NCI-H146 (cell line): ENCODE data around the gene MAGI1.

Experiments
- DNase-seq: peaks from one replicate; lab custom pipeline; 2025; lab: John Stamatoyannopoulos, UW

Gene MAGI1

DNA sequence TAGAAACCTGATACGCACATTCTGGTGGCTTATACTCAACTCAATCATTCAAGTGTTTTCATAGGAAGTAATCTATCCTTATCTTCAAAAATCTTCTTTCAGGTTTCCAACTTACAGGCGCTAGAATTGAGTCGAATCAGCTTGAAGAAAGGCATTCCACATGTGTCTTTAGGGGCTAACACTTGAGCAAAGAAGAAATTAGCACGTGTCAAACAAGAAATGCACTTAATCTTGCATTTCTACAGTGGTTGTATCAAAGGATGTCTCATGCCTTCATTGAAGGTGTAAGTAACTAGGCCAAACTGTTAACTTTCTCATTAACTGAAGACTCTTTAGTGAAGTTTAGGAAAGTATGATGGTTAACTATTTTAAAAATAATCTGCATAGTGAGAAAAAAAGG, 557.6 kb downstream of the MAGI1 start:
- no peak for DNase-seq

DNA sequence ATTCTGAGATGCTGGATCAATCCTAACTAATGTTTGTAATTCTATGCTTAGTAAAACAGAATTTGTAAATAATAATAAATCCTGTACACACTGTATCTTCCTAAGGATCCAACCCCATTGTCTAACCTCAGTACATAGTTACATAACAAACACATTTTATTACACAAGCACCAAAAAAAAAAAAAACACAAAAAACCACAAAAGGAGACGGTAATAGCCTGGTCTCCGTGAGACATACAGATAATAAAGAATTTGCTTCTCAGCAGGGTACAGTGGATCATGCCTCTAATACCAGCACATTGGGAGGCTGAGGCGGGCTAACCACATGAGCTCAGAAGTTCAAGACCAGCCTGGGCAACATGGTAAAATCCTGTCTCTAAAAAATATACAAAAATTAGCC, 558.7 kb downstream of the MAGI1 start:
- no peak for DNase-seq

DNA sequence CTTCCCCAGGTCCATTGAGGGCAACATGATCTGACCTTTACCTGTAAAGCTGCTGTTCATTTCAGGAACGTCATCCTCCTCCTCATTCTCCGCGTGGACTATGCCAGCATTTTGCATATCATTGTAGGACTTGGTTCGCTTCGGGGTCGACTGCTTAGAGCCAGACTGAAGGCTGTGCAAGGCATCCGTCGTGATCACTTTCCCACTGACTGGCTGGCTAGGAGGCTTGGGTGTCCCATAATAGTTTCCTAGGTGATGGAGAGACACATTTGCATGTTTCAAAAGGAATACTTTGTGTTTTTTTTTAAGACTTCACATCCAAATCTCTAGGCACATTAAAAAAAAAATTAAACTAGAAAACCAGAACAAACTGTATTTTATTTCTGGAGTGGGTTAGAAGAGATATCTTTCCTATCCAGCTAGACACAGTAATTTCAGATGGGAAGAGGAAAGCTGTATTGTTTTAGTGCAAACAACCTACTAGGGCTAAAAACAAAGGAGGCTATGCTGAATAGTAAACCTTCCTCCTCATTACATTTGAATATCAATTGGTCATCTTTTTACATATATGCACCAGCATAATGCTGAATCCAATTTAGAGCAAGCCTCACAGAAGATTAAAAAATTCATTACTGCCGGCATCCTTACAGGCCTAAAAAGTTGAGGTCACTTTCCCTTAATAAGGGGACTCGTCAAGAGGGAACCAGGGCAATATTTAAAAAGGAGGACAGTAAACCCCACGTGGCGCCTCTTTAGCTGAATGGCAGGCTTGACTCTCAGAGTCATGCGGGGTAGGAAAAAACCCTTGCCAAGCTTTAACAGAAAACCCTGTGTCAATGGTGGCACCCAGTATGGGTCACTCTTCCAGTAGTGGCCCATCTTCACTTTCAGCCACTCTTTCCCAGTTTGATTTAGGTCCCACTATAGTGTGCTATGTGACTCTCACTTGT, 559.9 kb downstream of the MAGI1 start:
- no peak for DNase-seq

DNA sequence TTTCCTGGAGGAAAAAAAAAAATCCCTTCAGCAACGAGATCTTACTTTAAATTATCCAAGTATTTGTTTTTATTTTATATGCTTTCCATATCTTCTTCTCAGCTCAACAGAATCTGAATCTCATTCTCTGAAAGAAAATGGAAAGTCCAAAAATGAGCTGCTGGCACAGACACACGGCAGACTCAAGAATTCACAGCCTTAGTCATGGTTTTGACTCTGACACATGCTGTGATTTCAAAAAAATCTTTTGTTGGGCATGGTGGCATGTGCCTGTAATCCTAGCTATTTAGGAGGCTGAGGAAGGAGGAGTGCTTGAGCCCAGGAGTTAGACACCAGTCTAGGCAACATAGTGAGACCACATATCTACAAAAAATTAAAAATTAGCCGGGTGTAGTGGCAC, 565.0 kb downstream of the MAGI1 start:
- DNase-seq = no peak

DNA sequence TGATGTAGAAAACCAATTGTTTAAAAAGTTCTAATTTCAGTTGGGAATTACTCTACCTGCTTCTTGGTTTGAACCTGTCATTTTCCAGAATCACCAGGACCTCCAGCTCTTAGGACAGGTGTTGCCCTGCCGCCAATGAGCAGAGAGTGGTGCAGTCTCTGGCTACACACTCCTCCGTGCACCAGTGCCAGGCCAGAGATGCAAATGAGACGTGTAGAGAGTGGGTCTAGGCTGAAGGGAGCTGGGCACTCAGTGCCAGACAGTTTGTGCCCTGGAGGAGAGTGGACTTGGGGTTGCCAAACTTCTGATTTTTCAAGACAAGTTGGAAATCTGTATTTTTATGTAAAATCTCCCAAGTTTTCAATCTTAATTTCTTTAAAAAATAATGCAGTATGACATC, 566.2 kb downstream of the MAGI1 start:
- DNase-seq = no peak

DNA sequence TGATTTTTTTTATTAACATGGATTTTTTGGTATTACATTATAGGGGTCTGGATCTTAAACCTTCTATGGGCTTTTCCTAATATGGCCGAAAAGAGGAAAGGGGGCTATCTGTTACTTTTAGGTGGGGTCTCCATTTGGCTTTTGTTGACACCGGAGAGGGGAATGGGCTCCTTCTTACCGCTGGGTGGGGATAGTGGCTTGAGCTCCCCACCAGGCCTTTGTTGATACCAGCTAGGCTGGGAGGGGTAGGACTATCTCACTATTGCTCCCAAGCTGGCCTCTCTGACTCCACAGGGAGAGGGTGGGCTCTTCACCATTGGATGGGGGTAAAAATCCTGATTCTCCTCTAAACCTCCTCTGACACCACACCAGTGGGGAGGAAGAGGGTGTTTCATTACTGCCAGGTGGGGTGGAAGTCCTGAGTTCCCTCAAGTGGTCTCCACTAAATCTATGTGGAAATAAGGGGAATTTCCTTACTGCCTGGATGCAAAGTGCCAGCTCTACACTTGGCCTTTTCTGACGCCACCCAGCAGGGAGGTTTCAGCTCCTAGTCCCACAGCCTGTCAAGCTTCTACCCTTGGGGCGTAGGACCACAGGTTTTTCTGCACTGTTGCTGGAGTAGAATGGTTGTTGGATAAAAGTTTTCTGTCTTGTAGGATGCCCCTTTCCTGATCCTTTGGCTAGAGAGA, 572.3 kb downstream of the MAGI1 start:
- no peak for DNase-seq

DNA sequence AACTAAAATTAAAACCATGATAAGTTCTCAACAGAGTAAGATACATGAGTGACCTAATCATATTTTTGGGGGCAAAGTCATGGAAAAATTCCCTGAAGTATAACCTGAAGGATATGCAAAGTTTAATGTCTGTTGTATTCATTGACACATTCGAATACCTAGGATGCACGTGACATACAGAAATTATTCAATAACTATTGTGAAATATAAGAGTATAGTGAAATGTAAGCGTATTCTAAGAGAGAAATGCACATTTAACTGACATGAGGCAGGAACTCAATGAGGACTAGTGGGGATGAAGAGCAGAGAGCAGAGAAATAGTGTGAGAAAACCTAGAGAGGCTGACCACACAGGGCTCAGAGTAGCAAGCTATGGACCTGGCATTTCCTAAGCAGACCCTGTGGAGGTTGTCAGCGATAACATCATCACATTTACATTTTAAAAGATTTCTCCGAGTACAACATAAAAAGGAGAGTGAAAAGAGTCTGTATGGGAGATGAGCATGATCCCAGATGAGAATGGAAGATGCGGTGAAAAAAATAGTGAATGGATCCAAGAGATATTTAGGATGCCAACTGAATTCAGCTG, 588.8 kb downstream of the MAGI1 start:
- no peak for DNase-seq

DNA sequence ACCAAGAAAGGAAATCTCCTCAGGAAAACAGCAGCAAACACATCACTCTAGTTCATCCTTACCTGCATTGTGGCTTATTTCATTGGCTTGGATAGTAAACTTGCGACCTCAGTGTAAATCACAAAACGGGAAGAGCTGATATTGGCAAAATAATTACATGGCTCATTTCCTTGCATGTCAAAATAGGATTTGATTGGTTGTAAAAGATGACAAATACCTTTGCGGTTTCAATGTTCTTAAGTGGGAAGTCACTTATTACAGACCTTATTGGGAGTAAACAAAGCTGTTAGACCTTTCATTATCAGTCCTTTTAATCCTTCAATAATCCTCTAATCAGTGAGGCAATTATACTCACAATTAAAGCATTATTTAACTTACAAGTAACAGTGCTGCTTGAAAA, 590.6 kb downstream of the MAGI1 start:
- peak; percentile 5 for DNase-seq

DNA sequence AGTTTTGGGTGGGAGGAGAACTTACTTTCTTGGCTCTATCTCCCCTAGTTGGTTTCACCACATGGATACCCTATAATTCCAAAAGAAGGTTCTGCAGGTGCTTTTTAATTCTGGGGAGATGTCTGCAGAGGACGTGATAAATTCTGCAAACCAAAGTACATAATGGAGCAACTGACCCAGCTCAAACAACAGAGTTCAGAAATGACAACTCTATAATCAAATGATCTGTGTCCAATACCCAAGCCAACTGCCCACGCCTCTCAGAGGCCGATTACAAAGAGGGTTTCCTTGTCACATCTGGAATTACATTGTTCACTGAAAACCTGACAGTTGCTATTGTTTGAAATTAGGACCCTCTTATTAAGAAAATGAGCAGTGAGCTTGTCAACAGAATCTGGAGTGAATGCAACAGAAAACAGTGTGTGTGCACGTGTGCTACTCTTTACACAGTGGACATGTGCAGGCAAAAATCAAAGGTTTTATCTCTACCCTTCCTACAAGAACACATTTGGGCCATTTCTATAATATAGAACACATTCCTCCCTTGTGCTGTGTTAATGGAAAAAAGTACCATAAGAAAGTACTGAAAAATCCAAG, 593.0 kb downstream of the MAGI1 start:
- DNase-seq = no peak

DNA sequence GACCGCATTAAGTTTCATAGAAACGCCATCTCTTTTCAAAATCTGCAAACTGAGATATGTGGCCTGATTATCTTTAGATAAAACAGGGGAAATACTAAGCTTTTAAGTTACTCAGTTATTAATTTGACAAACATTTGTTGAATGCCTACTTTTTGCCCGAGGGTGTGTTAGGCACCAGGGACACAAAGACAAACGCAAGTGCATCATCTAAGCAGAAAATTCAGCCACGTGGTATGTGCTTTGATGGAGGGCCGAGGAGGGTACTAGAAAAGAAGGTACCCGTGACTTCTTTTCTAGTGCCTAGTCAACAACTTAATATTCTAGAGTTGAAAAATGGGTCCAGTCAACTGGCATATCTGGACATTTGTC, 594.3 kb downstream of the MAGI1 start:
- no peak for DNase-seq

DNA sequence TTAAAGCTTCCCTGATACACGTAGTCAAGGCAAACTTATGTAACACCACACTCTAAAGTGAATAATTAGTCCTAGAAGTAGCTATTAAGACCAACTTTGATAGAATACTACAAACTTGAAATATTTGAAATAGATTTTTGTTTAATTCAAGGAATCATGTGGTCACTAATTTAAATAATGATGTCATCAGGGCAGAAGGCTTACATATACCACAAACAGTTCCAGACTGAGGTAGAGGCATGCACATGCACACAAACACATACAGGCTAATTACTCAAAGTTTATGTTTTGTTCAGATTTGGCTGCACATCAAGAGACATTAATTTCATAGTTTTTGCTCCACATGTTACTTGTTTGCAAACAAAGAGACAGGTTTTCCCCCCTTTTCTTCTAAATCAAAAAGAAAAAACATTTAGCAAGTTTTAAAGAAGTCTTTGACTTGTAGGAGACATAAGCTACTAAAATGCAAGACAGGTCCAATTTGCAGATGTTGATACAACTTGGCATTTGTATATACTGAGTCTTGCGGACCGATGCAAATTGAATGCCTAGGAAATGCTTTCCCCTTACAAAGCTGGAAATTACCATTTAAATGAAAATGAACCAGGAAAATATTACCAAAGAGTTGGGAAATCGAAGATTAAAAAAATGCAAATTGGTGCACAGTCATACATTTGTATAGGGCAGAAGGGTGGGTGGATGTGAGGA, 594.8 kb downstream of the MAGI1 start:
- DNase-seq = no peak

DNA sequence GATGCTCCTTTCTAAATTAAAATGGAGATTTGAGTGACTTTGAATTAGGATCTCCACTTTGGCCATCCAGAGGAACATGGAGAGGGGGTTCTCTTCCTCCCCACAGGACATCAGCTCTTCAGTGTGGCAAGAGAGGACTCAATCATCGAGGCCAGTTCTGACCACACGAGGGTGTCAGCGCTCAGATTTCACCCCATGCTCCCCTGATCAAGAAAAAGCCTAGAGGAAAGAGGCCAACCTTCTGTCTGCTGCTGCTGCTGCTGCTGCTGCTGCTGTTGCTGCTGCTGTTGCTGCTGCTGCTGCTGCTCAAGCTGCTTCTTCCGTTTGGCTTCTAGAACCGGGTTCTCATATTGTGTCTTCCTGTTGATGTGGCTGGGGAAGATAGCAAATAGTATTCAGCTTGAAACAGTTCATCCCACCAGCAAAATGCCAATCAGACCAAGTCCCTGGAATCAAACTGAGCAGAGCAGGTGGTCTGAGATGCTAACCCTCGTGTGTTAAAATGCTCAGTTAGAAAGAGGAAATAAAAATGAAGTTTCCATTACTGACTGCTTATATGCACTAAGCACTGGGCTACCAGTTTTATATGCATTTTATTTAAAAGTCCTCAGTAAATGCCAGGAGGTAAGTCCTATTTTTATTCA, 599.0 kb downstream of the MAGI1 start:
- peak; percentile 23 for DNase-seq

DNA sequence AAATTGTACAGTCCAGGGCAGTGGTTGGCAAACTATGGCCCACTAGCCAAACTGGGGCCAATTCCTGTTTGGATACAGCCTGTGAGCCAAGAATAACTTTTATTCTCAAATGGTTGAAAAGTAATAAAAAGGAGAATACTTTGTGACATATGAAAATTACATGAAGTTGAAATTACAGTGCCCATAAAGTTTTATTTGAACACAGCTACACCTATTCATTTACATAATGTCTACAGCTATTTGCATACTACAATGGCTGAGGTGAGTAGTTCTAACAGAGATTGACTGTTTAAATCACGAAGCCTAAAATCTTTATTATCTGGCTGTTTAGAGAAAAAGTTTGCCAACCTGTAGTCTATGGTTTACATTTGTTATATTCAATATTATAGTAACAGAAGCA, 600.1 kb downstream of the MAGI1 start:
- DNase-seq = no peak

DNA sequence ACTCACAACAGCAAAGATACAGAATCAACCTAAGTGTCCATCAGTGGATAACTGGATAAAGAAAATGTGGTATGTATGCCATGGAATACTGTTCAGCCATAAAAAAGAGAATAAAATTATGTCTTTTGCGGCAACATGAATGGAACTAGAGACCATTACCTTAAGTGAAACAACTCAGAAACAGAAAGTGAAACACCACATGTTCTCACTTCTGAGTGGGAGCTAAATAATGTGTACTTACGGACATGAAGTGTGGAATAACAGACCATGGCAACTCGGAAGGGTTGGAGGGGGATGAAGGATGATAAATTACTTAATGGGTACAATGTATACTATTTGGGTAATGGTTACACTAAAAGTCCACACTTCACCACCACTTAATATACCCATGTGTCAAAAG, 600.6 kb downstream of the MAGI1 start:
- DNase-seq = no peak

DNA sequence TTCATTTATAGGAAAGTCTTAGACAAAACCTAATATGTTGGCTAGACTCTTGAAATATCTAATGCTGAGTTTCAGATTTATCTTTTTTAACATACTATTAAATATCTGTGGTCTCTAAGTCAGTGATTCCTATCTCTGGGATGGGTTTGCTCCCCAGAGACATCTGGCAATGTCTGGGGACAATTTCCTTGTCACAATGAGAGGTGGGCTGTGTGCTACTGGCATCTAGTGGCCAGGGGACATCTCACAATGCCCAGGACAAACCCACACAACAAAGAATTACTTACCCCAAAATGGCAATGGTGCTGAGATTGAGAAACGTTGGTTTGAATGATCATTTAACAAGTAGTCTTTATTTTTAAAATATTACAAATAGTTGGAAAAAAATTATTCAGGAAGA, 602.1 kb downstream of the MAGI1 start:
- peak; percentile 3 for DNase-seq

DNA sequence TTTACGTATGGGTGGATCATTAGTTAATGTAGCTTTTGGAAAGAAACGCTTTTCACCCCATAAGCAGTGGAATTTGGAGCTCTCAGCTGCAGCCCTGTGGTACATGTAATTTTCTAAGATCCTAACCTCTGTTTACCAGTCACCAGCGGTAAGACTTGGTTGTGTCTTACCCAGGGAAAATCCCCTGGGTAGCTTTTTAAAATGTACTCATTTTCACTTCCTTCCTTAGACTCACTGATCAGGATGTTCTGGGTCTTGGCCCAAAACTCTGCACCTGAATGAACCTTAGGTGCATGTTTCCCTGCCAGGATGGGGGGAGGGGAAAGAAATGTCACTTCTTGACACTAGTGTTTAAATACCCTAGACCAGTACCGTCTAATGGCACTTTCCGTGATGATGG, 605.2 kb downstream of the MAGI1 start:
- no peak for DNase-seq

DNA sequence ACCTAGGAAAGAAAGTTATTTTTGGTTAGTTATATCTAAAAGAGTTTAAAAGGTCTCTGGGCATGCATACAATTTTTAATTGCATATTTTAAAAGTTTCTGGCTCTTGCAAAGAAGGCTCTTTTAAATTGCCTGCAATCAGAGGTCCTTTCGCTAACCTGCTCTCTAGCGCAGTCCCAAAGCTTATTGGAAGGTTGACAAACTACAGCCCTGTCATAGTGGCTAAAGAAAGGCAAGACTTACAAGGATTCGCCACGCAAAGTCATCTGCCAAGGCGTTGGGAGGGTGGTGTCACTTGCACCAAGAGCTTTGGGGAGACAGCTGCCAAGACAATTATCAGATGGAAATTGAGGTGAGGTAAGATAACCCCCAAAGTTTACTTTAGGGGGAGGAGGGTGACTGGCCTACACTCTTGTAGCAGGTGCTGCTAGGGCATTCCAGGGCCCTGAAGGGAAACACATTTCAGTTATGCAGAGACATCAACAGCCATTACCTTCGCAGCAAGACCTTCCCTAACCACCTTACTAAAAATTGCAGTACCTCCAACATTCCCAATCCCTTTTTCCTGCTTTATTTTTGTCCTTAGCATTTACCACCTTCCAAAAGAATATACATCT, 606.2 kb downstream of the MAGI1 start:
- DNase-seq = no peak

DNA sequence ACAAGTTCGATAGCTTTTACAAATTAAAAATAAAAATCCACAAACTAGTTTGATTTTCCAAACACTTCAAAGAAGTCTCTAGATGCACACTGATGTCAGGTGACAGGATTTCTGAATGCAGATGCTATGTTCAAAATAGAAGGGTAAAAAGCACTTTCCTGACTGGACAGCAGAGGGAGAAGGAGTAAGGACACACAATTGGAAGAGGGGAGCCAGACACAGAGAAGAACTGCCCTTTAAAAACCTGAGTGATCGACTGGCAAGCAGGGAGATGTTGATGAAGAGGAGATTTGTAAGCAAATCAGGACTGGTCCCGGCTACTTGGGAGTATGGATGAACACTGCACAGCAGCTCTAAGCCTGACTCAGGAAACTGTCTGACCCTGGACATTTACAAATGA, 612.8 kb downstream of the MAGI1 start:
- DNase-seq = no peak

DNA sequence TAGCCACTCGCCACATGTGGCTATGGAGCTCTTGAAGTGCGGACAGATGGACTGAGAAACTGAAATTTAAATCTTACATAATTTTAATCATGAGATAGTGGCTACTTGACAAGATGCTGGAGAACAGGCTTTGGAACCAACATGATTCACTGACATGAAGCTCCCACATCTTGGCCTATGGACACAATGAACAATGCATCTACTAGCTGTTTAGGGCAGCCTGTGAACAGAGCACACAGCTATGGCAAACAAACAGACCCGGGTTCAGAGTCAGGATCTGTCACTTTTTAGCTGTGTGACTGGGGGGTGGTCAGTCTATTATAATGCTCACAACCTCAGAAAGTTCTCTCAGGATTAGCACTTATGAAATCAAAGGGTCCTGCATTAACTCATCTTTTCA, 616.6 kb downstream of the MAGI1 start:
- no peak for DNase-seq

DNA sequence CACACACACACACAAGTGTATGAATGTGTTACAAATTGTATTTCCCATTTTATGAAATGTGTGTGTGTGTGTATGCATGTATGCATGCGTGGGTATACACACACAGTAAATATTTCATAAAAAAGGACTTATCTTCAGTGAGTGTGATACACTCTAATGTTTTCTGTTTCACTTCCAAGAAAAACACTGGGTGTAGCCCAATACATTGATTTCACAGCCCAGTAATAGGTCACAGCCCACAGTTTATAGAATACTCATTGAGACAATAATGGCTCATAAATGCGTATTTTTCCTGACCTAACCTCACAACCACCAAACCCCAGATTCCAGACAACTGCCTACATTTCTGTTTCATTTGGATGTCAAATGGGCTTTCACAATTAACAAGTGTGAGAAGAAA, 619.5 kb downstream of the MAGI1 start:
- DNase-seq = no peak

DNA sequence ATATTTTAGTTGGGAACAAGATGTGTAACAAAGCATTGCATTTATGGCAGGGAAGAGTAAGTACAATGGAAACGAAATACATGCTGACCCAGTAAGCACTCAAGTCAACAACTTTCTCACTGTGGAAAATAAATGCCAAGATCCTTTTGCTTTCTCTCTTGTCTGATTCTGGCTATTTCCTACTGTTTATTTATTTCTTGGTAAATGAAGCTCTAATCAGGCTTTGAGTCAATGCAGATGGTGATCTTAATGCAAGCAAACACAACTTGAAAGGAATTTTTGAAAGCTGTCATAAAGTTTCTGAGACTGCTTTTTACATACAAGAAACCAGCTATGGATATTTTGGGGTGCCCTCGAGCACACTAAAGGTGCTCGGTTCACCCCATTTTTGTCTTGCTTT, 624.8 kb downstream of the MAGI1 start:
- no peak for DNase-seq
